K562 (cell line): ENCODE data around the gene MAP3K2. TPM values are rescaled to one million over a fixed set of nuclear protein-coding genes. Genes with fewer than 3 reads are reported as not detected.

Experiments
- ATAC-seq: fragments of 200-7000 bp; cut with Tn5 transposase; 3 replicates; pipeline ENCODE4 v1.9.1; 2020; ENCODE audit warnings: moderate library complexity
- BruUV-seq: library from RNA; stranded (reverse); fragments of 400-500 nt; replicated peaks from 2 replicates; lab custom pipeline; 2021; lab: Mats Ljungman, UMichigan
- CTCF ChIA-PET: fragments of 300-600 bp; formaldehyde crosslinking; extraction: SDS; loops from one replicate; lab custom pipeline; 2021; ENCODE audit warnings: low intra/inter-chr PET ratio; lab: Yijun Ruan, JAX
- POLR2A ChIA-PET: fragments of 300-600, 350-650 bp; sonication (Branson Sonifier 250); formaldehyde crosslinking; extraction: SDS; loops from one replicate; lab custom pipeline; 2021; ENCODE audit warnings: antibody characterized with exemption, inconsistent platforms; lab: Yijun Ruan, JAX
- DNase-seq, 4 experiments: peaks; one replicate each; pipeline versions ENCODE4 v3.0.0 to v3.0.0-alpha.2; 2011 to 2018; ENCODE audit warnings: low spot score in 3 of 4, mixed read lengths in 3 of 4; ENCODE audit errors: extremely low read depth in 1 of 4
- FAIRE-seq: peaks from 2 replicates; lab custom pipeline; 2011; peaks lifted over from hg19 to GRCh38; lab: Jason Lieb, UNC
- H2AFZ ChIP-seq: 2 replicates; pipeline ENCODE4 v1.6.0; 2011; ENCODE audit warnings: low read depth, low read length, control low read depth, inconsistent platforms
- H3K27ac ChIP-seq: fragments of 200-600 bp; 3 replicates; pipeline ENCODE4 v1.8.0; 2011; ENCODE audit warnings: low read depth, mild to moderate bottlenecking, control low read depth, inconsistent platforms, low read length, moderate library complexity, mixed read lengths; ENCODE audit errors: extremely low read depth
- H3K27me3 ChIP-seq, 2 experiments: fragments of 300-600 bp in 1 of 2; 2 replicates in 1 of 2; 3 replicates in 1 of 2; pipeline versions ENCODE4 v1.6.0 to v1.8.0; 2011; ENCODE audit warnings: inconsistent platforms in 2 of 2, low read length in 2 of 2, mild to moderate bottlenecking in 1 of 2, mixed read lengths in 1 of 2, moderate library complexity in 1 of 2; ENCODE audit not compliant: control insufficient read depth in 2 of 2, insufficient read depth in 2 of 2
- H3K36me3 ChIP-seq: fragments of 300-600 bp; 3 replicates; pipeline ENCODE4 v1.8.0; 2011; ENCODE audit warnings: mild to moderate bottlenecking, low read length, inconsistent platforms; ENCODE audit not compliant: control insufficient read depth, insufficient read depth
- H3K4me1 ChIP-seq, 2 experiments: fragments of 200-600 bp in 1 of 2; replicated peaks in 1 of 2; 2 replicates in 1 of 2; 3 replicates in 1 of 2; pipeline versions ENCODE4 v1.5.1 to v1.8.0; 2011; ENCODE audit warnings: inconsistent platforms in 2 of 2, low read length in 2 of 2, mild to moderate bottlenecking in 1 of 2, mixed read lengths in 1 of 2, moderate library complexity in 1 of 2; ENCODE audit not compliant: control insufficient read depth in 2 of 2, insufficient read depth in 2 of 2
- H3K4me2 ChIP-seq: 2 replicates; pipeline ENCODE4 v1.6.1; 2011; ENCODE audit warnings: low read length, control low read depth, inconsistent platforms, mixed read lengths; ENCODE audit not compliant: insufficient read depth
- H3K4me3 ChIP-seq: fragments of 200-600 bp; sonication (generic), shearing (Covaris generic); 2 replicates; pipeline ENCODE4 v1.5.1; 2016; ENCODE audit warnings: control low read depth, inconsistent platforms
- H3K79me2 ChIP-seq: fragments of 200-600 bp; 3 replicates; pipeline ENCODE4 v1.8.0; 2011; ENCODE audit warnings: low read length, inconsistent platforms; ENCODE audit not compliant: control insufficient read depth, insufficient read depth
- H3K9ac ChIP-seq, 2 experiments: 2 replicates each; pipeline versions ENCODE4 v1.6.0 to v1.6.1; 2011; ENCODE audit warnings: low read depth in 2 of 2, low read length in 2 of 2, control low read depth in 1 of 2, inconsistent platforms in 1 of 2, mild to moderate bottlenecking in 1 of 2, mixed read lengths in 1 of 2; ENCODE audit not compliant: insufficient read depth in 1 of 2
- H3K9me1 ChIP-seq: one replicate; pipeline ENCODE4 v1.6.0; 2011; ENCODE audit warnings: inconsistent platforms, mild to moderate bottlenecking, low read length, moderate library complexity; ENCODE audit not compliant: control insufficient read depth, insufficient read depth
- H3K9me3 ChIP-seq: replicated peaks from 2 replicates; pipeline ENCODE4 v1.5.1; 2011; ENCODE audit warnings: low read depth, low read length, inconsistent platforms; ENCODE audit not compliant: control insufficient read depth, insufficient read depth
- H4K20me1 ChIP-seq: replicated peaks from 2 replicates; pipeline ENCODE4 v1.6.1; 2011; ENCODE audit warnings: low read length, inconsistent platforms, mixed read lengths; ENCODE audit not compliant: control insufficient read depth, insufficient read depth
- CBX3 ChIP-seq, 2 experiments: IDR thresholded peaks; 1 replicate in 1 of 2; 2 replicates in 1 of 2; pipeline ENCODE4 v1.6.1; 2012; ENCODE audit warnings: inconsistent platforms in 2 of 2, low read length in 2 of 2, borderline replicate concordance in 1 of 2, control low read depth in 1 of 2
- GABPB1 ChIP-seq: sonication (generic); formaldehyde crosslinking; IDR thresholded peaks from 2 replicates; pipeline ENCODE4 v1.8.0; 2022; ENCODE audit warnings: mild to moderate bottlenecking, missing genetic modification reagents
- KLF1 ChIP-seq: fragments of 450-650 bp; IDR thresholded peaks from 2 replicates; pipeline ENCODE4 v1.6.1; 2016; ENCODE audit warnings: missing genetic modification characterization, missing compliant biosample characterization
- MYC ChIP-seq, 2 experiments: fragments of 250-450 bp in 1 of 2; sonication (Bioruptor Pico) in 1 of 2; IDR thresholded peaks; 2 replicates each; pipeline versions ENCODE4 v1.5.1 to v1.6.1; 2012 to 2021; ENCODE audit warnings: low read depth in 2 of 2, borderline replicate concordance in 1 of 2, improper control_type of control experiment in 1 of 2, low read length in 1 of 2, mild to moderate bottlenecking in 1 of 2, moderate library complexity in 1 of 2
- PHF20 ChIP-seq: fragments of 450-650 bp; IDR thresholded peaks from 2 replicates; pipeline ENCODE4 v1.6.1; 2018; ENCODE audit not compliant: partially characterized antibody
- RAD21 ChIP-seq, 2 experiments: fragments of 250-450 bp in 1 of 2; fragments of 450-650 bp in 1 of 2; sonication (Bioruptor Pico) in 1 of 2; formaldehyde crosslinking in 1 of 2; IDR thresholded peaks in 1 of 2; conservative IDR thresholded peaks in 1 of 2; 2 replicates each; pipeline versions ENCODE4 v1.4.0 to v1.8.0; 2020 to 2022; ENCODE audit warnings: mild to moderate bottlenecking in 2 of 2, moderate library complexity in 1 of 2
- SMC3 ChIP-seq: conservative IDR thresholded peaks from 2 replicates; pipeline ENCODE4 v1.6.1; 2011; ENCODE audit warnings: low read depth, low read length, improper control_type of control experiment; ENCODE audit not compliant: insufficient read depth
- TRIM24 ChIP-seq, 2 experiments: fragments of 450-650 bp; IDR thresholded peaks; 2 replicates each; pipeline ENCODE4 v1.6.1; 2016
- ZNF239 ChIP-seq: fragments of 250-450 bp; sonication (Bioruptor Pico); IDR thresholded peaks from 2 replicates; pipeline ENCODE4 v1.4.0; 2020; ENCODE audit warnings: mild to moderate bottlenecking
- ZNF282 ChIP-seq: sonication (generic); formaldehyde crosslinking; IDR thresholded peaks from 2 replicates; pipeline ENCODE4 v1.8.1; 2023; ENCODE audit warnings: missing genetic modification reagents
- WGBS: fragments of 100-300 bp; shearing (Covaris generic); methylation state at CpG from one replicate; pipeline ENCODE4 v1.1.6; 2016; ENCODE audit warnings: low coverage, mixed read lengths; ENCODE audit not compliant: insufficient coverage; ENCODE audit errors: missing lambda C conversion rate; 5-methylcytosine and 5-hydroxymethylcytosine counted together
- in situ Hi-C: fragments of 300-500 bp; cut with MboI; formaldehyde crosslinking; loops from 4 replicates; pipeline ENCODE4 v1.15.0; 2018; ENCODE audit warnings: inconsistent platforms, mixed read lengths
- intact Hi-C: fragments of 100-400 bp; cut with micrococcal nuclease; formaldehyde crosslinking; loops from 2 replicates; pipeline ENCODE4 v1.14.2; 2022
- polyA plus RNA-seq, 8 experiments: library from polyadenylated mRNA; depleted of rRNA in 4 of 8; stranded (reverse) in 5 of 8; unstranded in 3 of 8; fragments of >200 nt; fragmentation: Nextera tagmentation in 2 of 8; fragmentation: Illumina TruSeq in 1 of 8; extraction: Ambion mirVana in 2 of 8; extraction: Trizol in 1 of 8; gene quantifications; 2 replicates each; pipeline versions ENCODE4 v1.2.1 to v1.2.3, GENCODE V29; 2011 to 2014; ENCODE audit warnings: inconsistent platforms in 1 of 8, missing spikeins in 1 of 8
- total RNA-seq, 7 experiments: library from RNA; depleted of rRNA in 6 of 7; stranded (reverse); fragments of >200 nt in 6 of 7; fragmentation: Illumina TruSeq in 2 of 7; extraction: Trizol in 2 of 7; gene quantifications; 2 replicates each; pipeline versions ENCODE4 v1.2.1 to v1.2.3, GENCODE V29; 2011 to 2021; ENCODE audit warnings: low replicate concordance in 1 of 7
- TF ChIP-seq, protein P1 (sequence below), 3 experiments: IDR thresholded peaks in 2 of 3; conservative IDR thresholded peaks in 1 of 3; 2 replicates each; pipeline ENCODE4 v1.5.1; 2011 to 2012; ENCODE audit warnings: low read length in 3 of 3, mild to moderate bottlenecking in 3 of 3, control low read depth in 2 of 3, improper control_type of control experiment in 1 of 3, inconsistent platforms in 1 of 3, low read depth in 1 of 3, mixed read lengths in 1 of 3, moderate library complexity in 1 of 3; ENCODE audit not compliant: insufficient read depth in 2 of 3
- TF ChIP-seq, protein P2 (sequence below): fragments of 200-800 bp; sonication (Bioruptor generic); IDR thresholded peaks from 2 replicates; pipeline ENCODE4 v1.6.1; 2017; ENCODE audit warnings: missing genetic modification characterization, missing compliant biosample characterization
- TF ChIP-seq, protein P3 (sequence below): fragments of 450-650 bp; formaldehyde crosslinking; IDR thresholded peaks from 2 replicates; pipeline ENCODE4 v1.4.0; 2020; ENCODE audit warnings: mild to moderate bottlenecking, moderate library complexity

MAP3K2 gene
- total and polyA plus RNA-seq, 9 of the 15 experiments (the other 6 are each of a cell fraction or from before 2014, with no cell fraction given) = 1.2 to 14.2 (median 5.7) TPM

DNA sequence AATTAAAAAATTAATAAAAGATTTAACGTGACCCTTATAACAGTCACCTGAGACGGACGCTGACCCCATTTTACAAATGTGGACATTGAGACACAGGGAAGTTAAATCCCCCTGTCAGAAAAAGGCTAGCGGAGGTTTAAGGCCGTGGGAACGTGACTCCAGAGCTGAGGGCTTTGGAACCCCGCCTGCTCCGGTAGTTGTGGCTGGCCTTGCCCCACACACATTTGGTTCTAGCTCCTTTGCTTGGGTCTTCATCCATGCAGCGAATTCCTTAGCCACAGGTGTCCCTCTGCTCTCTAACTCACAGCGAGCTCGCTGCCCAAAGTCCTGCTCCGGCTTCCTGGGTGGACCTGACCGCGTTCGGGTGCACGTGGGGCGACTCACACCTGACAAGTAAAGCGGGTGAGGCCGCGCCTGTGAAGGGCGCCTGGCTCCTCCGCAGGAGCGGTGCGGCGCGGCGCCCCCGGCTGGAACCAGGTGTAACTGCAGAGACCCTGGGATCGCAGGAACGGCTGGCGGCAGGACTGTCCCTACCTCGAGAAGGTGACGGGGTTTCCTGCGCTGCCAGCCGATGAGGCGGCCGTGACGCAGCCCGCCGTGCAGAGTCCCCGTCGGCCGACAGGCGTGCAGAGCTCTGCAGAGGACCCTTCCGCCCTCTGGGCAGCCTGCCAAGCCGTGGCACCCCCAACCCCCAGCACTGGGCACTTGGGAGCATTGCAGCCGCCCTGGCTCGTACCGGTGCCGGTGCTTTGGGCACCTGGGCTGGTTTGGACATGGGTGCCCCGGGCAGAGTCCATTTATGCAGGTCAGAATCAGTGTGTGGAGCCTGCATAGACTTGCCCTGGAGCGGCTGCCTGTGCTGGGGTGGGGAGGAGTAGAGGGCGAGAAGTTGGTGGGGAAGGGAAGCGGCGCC, 28.1 kb upstream of the MAP3K2 start:
- H3K79me2 ChIP-seq = no peaks in the 10 kb centered on the region
- peak overlapping the region; percentile 19; the same call in 1 of the 2 replicates for H3K4me3 ChIP-seq
- peaks cover 0 to 15% of the 10 kb centered on the region in 2 experiments; a peak in 1 of 5 replicates for H3K27me3 ChIP-seq
- peaks cover 15 to 16% of the 10 kb centered on the region in 2 experiments for H3K4me1 ChIP-seq
- intact Hi-C loops (loop anchor here (2.0 kb wide), 1 partner anchor 61 kb away; no protein-coding TSS in a partner anchor), in situ Hi-C loops (no loop called here)
- ChIA-PET CTCF (interaction anchor here (1.9 kb wide), 1 partner anchor 91 kb away, joined by 6 read pairs; no protein-coding TSS in a partner anchor), POLR2A (interaction anchor here (0.6 to 1.2 kb wide), 4 partner anchors 11 to 228 kb away, joined by 3 to 4 read pairs (median 3); no protein-coding TSS in a partner anchor)
- no peak overlapping the region for H3K27ac ChIP-seq
- H4K20me1 ChIP-seq = no peaks in the 10 kb centered on the region
- no TSS peak for BruUV-seq
- peak overlapping the region; percentile 64 for H3K4me2 ChIP-seq
- H3K36me3 ChIP-seq = no peaks in the 10 kb centered on the region
- H2AFZ ChIP-seq = peak overlapping the region; percentile 98
- no peaks in the 10 kb centered on the region; the same call in 1 of the 2 replicates for H3K9me3 ChIP-seq
- H3K9ac ChIP-seq = peak overlapping the region in 1 of 2 experiments; percentile 74; a peak in 2 of 4 replicates
- ATAC-seq (peak; percentile 95), DNase-seq (peak; percentile 80 to 84 (median 82)), FAIRE-seq (peak; percentile 69)
- no peaks in the 10 kb centered on the region for H3K9me1 ChIP-seq
- WGBS = 36% methylated on average over 46 of the region's 55 CpGs
- peak in 1 of 2 experiments; percentile 47; a peak in 1 of 3 replicates for TF ChIP-seq CBX3 (IDR thresholded peaks at IDR 0.05; ENCODE audit: borderline replicate concordance in 1 of 2, low read length in 2 of 2)
- TF ChIP-seq ZNF239 = no peak
- no peak for TF ChIP-seq KLF1
- peak; percentile 64 to 86 for TF ChIP-seq RAD21 (CRISPR knock-in tag; conservative IDR thresholded peaks at IDR 0.05 in 1 of 2, IDR thresholded peaks at IDR 0.05 in 1 of 2)
- TF ChIP-seq, protein P1, sequence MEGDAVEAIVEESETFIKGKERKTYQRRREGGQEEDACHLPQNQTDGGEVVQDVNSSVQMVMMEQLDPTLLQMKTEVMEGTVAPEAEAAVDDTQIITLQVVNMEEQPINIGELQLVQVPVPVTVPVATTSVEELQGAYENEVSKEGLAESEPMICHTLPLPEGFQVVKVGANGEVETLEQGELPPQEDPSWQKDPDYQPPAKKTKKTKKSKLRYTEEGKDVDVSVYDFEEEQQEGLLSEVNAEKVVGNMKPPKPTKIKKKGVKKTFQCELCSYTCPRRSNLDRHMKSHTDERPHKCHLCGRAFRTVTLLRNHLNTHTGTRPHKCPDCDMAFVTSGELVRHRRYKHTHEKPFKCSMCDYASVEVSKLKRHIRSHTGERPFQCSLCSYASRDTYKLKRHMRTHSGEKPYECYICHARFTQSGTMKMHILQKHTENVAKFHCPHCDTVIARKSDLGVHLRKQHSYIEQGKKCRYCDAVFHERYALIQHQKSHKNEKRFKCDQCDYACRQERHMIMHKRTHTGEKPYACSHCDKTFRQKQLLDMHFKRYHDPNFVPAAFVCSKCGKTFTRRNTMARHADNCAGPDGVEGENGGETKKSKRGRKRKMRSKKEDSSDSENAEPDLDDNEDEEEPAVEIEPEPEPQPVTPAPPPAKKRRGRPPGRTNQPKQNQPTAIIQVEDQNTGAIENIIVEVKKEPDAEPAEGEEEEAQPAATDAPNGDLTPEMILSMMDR (IDR thresholded peaks at IDR 0.05 in 2 of 3, conservative IDR thresholded peaks at IDR 0.05 in 1 of 3; ENCODE audit: insufficient read depth in 2 of 3, low read depth in 1 of 3, low read length in 3 of 3) = peak; percentile 80 to 90 (median 81)
- TF ChIP-seq ZNF282 (CRISPR knock-in tag) = peak; percentile 29; the same call in 1 of the 2 replicates
- TF ChIP-seq, protein P2, sequence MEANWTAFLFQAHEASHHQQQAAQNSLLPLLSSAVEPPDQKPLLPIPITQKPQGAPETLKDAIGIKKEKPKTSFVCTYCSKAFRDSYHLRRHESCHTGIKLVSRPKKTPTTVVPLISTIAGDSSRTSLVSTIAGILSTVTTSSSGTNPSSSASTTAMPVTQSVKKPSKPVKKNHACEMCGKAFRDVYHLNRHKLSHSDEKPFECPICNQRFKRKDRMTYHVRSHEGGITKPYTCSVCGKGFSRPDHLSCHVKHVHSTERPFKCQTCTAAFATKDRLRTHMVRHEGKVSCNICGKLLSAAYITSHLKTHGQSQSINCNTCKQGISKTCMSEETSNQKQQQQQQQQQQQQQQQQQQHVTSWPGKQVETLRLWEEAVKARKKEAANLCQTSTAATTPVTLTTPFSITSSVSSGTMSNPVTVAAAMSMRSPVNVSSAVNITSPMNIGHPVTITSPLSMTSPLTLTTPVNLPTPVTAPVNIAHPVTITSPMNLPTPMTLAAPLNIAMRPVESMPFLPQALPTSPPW = no peak; the same call in 1 of the 2 replicates
- TF ChIP-seq SMC3 = peak; percentile 55
- TF ChIP-seq, protein P3, sequence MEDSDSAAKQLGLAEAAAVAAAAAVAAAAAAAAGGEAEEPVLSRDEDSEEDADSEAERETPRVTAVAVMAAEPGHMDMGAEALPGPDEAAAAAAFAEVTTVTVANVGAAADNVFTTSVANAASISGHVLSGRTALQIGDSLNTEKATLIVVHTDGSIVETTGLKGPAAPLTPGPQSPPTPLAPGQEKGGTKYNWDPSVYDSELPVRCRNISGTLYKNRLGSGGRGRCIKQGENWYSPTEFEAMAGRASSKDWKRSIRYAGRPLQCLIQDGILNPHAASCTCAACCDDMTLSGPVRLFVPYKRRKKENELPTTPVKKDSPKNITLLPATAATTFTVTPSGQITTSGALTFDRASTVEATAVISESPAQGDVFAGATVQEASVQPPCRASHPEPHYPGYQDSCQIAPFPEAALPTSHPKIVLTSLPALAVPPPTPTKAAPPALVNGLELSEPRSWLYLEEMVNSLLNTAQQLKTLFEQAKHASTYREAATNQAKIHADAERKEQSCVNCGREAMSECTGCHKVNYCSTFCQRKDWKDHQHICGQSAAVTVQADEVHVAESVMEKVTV (CRISPR knock-in tag) = peak; percentile 35; the same call in 1 of the 2 replicates
- 0 out of 2 replicates have a peak, but pooled peaks have one; percentile 42 for TF ChIP-seq MYC (IDR thresholded peaks at IDR 0.05; ENCODE audit: low read depth, low read length)
- TF ChIP-seq MYC (CRISPR knock-in tag; IDR thresholded peaks at IDR 0.05; ENCODE audit: borderline replicate concordance, low read depth) = no peak
- TF ChIP-seq GABPB1 (CRISPR knock-in tag) = 0 out of 2 replicates have a peak, but pooled peaks have one; percentile 39
- no peak for TF ChIP-seq TRIM24 (IDR thresholded peaks at IDR 0.05)
- TF ChIP-seq PHF20 = peak; percentile 22
